NCI-H82 (cell line): Measurements from ENCODE around the gene MRAP2.
"Not testable (repeated sequence)": the region's sequence is repeated elsewhere in the genome, so short reads cannot be mapped to it uniquely, and the experiment has no call there.

ENCODE experiments used
- DNase-seq: peaks from one replicate; lab custom pipeline; 2025; lab: John Stamatoyannopoulos, UW

MRAP2 gene

DNA sequence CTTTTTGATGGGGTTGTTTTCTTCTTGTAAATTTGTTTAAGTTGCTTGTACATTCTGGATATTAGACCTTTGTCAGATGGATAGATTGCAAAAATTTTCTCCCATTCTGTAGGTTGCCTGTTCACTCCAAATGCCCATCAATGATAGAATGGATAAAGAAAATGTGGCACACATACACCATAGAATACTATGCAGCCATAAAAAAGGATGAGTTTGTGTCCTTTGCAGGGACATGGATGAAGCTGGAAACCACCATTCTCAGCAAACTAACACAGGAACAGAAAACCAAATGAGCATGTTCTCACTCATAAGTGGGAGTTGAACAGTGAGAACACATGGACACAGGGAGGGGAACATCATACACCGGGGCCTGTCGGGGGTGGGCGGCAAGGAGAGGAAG lies 1.6 kb upstream of the MRAP2 start:
- DNase-seq, result not testable (repeated sequence)

DNA sequence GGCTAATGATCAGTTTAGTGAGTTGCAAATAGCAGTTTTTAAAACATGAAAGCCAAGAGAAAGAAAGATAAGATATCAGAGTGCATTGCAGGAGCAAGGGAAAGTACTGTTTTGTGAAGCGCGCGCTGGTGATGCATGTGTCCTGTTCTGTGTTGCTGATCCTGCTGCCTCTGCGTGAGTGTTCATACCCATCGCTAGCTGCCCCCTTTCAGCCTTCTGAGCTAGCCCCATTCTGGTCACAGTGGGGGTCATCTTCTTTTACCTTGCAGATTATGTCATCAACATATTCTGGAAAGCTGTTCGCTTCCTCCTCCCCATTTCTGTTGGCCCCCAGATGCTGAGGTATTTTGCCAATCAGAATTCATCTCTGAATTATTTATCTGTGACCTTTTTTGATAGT lies 1.9 kb downstream of the MRAP2 start:
- DNase-seq, result no peak

DNA sequence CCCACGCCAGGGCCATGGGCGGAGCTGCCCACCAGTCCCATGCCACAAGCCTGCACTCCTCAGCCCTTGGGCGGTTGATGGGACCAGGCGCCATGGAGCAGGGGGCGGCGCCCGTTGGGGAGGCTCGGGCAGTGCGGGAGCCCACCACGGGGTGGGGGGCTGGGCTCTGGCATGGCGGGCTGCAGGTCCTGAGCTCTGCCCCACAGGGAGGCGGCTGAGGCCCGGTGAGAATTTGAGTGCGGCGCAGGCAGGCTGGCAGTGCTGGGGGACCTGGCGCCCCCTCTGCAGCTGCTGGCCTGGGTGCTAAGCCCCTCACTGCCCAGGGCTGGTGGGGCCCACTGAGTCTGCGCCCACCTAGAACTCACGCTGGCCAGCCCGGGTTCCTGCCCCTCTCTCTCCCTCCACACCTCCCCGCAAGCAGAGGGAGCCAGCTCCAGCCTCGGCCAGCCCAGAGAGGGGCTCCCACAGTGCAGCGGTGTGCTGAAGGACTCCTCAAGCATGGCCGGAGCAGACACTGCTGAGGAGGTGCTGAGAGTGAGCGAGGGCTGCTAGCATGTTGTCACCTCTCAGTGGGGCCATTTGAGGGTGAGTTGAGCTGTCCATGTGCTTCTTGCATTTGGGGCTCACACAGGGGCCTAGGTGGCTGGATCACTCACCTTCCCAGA lies 4.0 kb downstream of the MRAP2 start:
- no peak for DNase-seq

DNA sequence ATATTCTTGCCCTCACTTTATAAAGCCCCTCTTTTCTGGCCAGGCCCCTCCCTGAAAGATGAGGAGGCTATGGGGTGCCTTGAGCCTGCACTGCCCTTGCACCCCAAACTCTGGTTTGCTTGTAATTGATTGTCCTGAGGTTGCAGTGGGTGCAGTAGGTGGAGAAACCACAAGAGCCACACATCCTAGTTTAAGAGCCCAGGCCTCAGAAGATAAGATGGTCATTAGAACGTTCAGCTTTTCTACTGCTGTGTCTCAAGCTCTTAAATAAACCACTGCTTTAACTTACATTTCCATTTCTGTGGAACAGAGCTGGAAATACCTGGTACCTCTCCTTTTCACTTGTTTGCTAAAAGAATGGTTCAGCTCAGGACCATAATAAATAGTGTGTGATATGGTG lies 9.0 kb downstream of the MRAP2 start:
- DNase-seq, result no peak

DNA sequence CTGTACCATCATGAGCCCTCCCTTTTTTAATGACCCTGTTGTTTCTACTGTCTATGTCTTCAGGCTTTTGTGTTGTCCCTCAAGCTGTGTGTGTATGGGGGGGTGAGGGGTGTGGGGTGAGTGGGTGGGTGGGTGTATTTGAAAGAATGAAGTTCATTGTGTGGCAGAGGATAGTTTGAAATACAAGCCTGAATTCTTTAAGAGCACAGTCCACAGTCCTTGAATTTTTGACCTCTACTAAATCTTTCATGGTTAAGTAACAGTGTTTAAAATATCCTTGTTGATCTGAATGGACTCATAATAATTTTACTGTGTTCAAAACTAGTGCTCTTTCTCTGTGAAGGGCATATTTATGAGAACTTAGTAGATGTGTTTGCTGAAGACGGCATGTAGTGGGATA lies 10.0 kb downstream of the MRAP2 start:
- DNase-seq, result no peak

DNA sequence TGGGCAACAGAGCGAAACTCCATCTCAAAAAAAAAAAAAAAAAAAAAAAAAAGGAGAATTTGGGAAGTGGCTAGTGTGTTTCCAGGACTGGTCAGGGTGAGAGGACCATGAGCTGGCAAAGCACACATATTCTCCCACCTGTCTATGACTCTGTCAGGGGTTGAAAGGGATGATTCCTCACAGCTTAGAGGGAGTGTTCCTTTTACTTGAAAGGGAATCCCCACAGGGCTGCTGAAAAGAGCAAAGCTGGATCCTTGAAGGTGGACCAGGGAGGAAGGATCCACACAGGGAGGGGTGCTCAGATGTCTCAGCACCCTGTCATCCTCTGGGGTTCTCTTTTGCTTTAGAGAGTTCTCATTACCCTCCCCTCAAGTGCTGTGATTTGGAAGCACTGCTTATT lies 13.2 kb downstream of the MRAP2 start:
- DNase-seq, result no peak

DNA sequence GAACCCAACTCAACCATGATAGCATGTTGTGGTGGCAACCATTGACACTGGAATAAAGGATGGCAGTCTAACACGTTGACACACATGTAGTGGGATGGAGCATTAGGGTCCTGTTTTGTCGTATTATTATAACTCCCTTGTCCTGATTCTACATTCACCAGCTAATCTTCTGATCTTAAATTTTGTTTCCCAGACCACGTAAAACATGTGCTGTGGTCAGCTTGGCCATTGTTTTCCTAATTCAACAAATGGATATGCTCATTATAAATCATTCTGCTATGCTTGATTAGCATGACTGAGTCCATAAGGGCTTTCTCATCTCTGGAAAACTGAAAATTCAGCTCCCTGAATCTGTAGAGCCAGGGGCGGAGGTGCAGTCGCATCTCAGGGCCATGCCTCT lies 15.0 kb downstream of the MRAP2 start:
- no peak for DNase-seq

DNA sequence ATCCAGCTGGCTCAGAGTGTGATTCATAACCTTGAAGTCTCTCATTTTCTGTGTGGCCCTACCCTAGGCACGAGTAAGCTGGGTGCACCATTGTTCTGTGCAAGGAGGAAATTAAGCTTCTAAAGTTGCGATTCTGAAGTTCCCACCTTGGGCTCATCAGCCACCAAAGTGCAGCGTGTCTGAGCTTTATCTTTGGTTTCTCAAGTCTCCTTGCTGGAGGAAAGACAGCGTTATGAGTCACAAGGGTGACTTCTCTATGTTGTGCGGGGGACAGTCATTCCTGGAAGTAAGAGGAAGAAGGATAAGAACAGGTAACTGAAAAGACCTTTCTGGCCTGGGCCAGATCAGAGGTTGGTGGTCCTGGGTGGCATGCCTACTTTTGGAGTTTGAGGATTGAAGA lies 16.8 kb downstream of the MRAP2 start:
- no peak for DNase-seq

DNA sequence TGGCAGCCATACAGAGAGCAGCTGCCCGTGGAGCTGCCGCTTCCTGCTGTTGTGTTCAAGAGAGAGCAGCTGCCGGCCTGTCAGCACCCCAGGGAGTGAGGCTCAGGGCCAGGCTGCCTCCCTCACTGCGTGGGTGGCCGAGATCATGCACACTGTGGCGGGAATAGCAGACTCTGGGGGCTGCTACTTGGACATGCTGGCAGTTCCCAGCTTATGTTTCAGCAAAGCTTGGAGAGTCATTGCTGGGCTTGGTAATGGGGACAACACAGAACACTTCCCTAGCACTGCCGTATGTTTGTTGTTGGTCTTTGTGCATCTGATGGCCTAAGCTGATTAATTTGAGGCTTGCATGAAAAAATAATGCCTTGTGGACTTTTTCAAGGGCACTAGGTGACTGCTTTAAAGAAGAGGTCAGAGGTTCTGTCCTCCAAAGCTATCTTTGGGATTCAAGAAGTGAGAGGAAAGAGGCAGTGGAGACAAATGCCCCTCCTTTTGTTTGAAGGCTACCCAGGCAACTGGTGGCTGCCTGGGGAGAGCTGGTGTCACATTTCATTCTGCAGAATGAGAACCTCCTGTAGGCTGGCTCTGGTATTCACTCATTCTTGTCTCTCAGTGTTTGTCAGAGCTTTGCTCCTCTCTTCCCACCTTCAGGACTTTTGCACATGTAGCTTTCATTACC lies 18.8 kb downstream of the MRAP2 start:
- peak; percentile 78 for DNase-seq

DNA sequence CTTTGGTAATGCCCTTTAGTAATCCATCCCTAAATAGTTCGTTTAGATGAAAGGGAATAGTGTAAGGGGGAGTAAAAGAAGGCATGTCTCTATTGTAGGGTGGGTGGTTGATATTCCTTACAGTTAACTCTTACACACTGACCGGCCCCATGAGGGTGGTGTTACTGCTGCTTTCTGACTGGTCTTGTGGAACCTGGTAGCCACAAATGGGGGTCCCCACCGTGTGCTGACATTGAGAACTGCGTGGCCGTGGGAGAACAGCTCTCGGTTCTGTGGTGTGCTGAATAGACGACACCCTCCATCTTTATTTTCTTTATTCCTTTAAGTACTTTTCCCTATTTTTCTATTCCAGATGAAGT lies 19.3 kb downstream of the MRAP2 start:
- no peak for DNase-seq

DNA sequence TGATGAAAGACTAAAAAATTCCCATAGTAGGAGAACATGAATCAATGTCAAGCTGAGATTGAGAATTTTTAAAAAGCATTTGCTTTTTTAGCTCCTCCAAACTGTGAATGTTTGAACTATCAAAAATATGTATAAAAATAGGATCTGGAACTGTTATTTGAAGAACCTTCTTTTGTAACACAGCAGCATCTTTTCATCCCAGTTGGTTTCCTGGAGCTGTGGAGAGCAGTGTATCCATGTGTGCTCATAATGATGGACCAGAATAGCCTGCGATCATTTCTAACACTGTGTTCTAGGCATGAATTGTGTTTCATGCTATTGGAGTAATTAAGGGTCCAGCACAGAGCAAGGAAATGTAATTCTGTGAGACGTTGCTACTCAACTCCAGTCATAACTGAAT lies 22.1 kb downstream of the MRAP2 start:
- no peak for DNase-seq

DNA sequence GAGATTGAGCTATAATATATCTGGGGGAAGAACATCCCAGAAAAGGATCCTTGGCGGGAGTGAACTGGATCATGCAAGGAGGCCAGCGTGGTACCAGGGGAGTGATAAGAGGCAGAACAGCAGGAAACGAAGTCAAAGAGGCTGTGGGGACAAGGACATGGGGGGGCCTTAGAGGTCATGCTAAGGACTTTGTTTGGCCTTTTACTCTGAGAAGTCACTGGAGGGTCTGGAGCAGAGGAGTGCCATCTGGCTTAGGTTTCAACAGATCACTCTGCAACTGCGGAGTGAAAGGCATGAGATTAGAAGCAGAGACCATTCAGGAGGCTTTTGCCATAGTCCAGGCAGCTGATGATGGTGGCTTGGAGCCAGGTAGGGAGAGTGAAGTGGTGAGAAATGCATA lies 24.3 kb downstream of the MRAP2 start:
- peak; percentile 5 for DNase-seq

DNA sequence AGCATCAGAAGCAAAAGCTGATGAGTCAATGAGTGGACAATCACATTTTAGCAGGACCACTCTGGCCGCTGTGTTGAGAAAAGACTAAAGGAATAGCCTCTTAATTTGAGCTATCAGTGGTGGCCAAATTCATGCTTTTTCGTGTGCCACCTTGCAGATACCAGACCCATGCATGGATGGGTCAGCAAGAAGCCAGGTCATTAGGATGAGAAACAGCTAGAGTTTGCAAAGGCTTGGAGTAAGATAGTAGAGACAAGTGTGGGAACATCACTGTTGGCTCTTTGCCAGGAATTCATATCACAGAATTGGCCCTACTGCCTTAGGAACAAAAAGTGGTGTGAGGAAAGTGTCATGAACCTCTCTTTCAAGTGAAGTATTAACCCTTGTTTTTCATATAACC lies 25.5 kb downstream of the MRAP2 start:
- no peak for DNase-seq

DNA sequence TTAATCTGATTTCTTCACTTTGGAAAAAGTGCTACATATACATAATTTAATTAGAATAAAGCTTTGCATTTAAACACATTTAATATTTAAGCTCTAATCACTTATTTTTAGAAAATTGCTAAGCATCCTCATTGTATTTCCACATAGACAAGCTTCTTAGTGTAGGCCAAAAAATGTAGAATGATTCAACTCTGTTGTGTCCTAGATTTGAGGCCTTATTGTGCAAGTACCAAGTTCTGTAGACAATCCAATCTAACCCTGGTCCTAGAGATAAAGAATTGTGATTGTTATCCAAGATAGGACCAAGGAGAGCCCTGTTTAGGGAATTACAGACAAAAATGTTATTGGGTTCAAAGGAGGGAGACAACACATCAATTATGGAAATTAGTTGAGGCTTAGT lies 27.6 kb downstream of the MRAP2 start:
- DNase-seq, result no peak

DNA sequence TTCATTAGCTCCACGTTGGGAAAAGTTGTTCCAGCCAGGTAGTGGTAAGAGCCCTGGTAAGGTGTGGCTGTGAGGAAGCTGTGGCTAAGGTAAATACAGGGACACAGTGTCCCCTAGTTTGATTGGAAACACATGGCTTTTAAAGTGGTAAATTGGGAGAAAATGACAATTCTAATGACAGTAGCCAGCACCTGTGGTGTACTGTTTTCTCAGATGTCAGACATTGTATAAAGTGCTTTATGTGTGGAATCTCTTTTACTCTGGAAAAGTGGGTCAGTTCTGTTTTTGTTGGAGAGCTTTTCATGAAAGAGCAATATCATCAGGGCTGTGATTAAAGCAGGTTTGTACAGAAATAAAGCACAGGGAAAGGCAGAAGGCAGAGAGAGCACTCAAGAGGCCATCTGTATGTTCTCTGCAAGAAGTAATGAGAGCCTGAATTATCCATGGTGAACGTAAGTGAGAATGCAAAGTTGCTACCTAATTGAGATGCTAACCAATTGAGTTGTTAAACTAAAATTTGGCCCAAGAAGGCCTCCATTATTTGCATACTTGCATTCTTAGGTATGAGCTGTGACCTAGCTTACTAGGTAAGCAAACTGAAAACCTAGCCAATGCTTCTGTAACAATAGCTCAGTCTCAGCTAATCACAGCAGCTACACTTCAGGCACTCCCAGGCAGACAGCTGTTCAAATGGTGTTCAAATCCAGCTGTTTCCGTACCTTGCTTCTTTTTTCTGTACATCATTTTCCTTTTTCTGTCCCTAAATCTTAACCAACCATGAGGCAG lies 28.2 kb downstream of the MRAP2 start:
- DNase-seq, result no peak

DNA sequence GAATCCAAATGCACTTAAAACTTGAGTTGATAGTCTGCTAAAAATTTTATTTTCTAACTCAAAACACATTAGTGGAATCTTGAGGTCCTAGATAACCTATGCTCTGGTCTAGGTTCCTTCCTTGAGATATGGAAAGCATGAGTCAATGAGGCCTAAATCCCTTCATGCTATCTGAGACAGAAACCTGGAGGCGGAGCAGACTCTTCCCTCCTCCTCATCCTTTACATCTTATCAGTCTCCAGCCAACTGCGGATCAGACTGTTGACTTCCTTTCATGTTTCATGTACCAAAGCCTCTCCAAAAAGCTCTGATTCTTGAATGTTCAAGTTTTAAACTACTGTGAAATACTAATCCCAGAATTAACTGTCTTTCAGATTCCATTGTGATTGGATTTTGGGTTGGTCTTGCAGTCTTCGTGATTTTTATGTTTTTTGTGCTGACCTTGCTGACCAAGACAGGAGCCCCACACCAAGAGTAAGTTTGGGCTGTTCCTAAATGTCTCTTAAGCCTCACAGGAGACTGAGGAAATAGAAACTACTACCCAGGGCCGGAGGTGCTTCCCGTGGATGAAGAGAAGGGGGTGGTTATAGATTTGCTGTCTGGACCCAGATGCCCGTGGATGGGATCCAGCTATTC lies 29.1 kb downstream of the MRAP2 start:
- DNase-seq, result no peak

DNA sequence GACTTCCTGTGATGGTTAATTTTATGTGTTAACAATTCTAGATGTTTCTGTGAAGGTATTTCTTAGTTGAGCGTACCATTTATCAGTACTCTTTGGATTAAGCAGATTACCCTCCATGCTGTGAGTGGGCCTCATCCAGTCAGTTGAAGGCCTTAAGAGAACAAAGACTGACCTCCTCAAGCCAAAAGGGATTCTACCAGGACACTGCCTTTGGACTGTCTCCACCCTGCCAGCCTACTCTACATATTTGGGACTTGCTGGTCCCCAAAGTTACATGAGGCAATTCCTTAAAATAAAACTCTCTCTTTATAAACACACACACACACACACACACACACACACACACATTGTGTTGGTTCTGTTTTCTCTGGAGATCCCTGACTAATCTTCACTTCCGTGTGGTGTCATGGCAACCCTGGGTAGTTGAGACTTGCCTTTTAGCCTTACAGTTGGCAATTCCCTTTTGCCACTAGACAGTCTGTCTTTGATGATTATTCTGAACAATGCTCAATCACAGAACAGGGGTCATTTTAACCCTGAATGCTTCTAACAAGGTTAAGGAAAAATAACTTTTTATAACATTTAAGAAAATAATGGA lies 32.2 kb downstream of the MRAP2 start:
- no peak for DNase-seq

DNA sequence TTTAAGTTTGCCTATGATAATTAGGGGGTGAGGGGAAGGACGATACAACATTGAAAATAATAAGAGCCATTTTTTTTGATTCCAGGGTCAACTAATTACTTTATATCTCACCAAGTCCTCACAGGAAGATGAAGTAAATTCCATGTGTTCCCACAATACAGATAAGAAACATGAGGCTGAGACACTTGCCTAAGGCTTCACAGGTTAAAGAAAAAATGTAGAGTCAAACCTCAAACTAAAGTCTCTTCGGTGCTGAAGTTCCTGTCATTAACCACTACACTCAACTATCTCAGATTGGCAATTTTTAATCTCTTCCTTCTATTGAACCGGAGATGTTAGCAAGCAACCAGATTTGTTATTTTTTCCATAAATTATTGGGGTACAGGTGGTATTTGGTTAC lies 33.0 kb downstream of the MRAP2 start:
- no peak for DNase-seq

DNA sequence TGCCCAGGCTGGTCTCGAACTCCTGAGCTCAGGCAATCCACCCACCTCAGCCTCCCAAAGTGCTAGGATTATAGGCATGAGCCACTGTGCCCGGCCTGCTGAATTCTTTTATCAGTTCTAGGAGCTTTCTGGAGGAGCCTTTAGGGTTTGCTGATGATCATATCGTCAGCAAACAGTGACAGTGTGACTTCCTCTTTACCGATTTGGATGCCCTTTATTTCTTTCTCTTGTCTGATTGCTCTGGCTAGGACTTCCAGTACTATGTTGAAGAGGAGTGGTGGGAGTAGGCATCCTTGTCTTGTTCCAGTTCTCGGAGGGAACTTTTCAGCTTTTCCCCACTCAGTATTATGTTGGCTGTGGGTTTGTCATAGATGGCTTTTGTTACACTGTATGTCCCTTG lies 35.3 kb downstream of the MRAP2 start:
- DNase-seq, result not testable (repeated sequence)

DNA sequence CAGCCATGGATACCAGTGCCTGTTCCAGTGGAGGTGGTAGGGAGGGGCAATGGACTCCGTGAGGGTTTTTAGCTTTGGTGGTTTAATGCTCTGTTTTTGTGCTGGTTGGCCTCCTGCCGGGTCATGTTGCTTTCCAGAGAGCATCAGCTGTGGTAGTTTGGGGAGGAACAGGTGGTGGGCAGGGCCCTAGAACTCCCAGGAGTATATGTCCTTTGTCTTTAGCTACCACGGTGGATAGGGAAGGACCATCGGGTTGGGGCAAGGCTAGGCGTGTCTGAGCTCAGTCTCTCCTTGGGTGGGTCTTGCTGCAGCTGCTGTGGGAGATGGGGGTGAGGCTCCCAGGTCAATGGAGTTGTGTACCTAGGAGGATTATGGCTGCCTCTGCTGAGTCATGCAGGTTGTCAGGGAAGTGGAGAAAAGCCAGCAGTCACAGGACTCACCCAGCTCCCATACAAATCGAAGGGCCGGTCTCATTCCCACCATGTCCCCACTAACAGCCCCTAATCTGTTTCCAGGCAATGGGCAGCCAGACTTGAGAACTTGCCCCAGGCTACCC lies 38.9 kb downstream of the MRAP2 start:
- DNase-seq, result no peak

DNA sequence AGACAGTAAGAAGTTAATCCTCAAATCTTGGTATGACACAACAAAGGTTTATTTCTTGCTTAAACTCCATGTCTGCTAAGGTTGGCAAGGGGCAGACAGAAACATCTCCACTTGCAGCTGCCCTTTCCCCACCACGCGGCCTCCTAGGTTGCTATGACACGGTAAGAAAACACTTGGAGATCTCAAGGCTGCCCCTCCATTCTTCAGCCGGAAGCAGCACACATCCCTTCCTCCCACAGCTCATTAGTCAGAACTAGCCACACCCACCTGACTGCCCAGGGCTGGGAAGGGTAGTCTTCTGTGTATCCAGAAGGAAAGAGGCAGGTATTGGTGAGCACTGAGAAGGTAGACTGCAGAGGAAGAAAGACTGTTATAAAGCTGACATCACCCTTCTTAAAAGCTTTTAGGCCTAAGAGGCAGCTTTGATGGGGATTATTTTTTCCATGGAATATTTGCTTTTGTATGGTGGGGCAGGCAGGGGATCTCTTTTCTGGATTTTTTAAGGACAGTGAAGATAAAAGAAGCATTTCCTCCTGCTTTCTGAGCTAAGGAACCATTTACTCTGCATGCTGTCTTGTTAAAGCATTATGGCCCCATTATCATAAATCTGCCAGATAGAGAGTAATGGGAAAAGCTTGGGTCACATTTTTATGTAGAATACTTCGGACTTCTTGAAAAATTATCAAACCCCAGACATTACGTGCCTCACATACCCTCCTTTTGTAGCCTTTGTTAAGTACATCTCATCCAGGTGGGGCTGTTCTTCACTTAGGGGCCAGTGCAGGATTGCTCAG lies 41.6 kb downstream of the MRAP2 start:
- DNase-seq, result peak; percentile 57
